ENCODE measurements around the gene AK4. TPM values are rescaled to one million over a fixed set of nuclear protein-coding genes. Genes with fewer than 3 reads are reported as not detected.

The AK4 gene
- total RNA-seq, 1 experiment from 2014 or later = 180 TPM

- no peak for TF ChIP-seq SMAD3 (CRISPR knock-in tag; IDR thresholded peaks at IDR 0.05; ENCODE audit: borderline replicate concordance)
Observed at GRCh38 chr1:65237503-65237902, 89.5 kb downstream of the AK4 start (continued).

DNA sequence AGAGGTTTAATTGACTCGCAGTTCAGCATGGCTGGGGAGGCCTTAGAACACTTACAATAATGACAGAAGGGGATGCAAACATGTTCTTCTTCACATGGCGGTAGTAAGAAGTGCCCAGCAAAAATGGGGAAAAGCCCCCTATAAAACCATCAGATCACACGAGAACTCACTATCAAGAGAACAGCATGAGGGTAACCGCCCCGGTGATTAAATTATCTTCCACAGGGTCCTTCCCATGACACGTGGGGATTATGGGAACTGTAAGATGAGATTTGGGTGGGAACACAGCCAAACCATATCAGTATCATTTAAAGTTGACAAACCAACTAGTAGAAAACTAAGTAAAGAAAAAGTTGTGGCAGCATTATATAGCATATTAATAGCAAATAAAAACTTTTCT is 90.0 kb downstream of the AK4 start:
- Mint-ChIP-seq H3K27me3 (ENCODE audit: low read depth) (no peaks in the 10 kb centered on the region), H3K36me3 (peaks cover 4% of the 10 kb centered on the region; the same call in 1 of the 2 replicates), H3K27ac (no peak overlapping the region), H3K4me1 (peaks cover 8% of the 10 kb centered on the region; the same call in 1 of the 2 replicates), H3K9me3 (no peaks in the 10 kb centered on the region), H3K4me3 (no peak overlapping the region)
- POLR2A ChIA-PET = no interaction called here
- CTCF ChIA-PET = interaction anchor here (1.1 to 3.3 kb wide), 2 partner anchors 222 to 449 kb away, joined by 3 to 25 read pairs; no protein-coding TSS in a partner anchor
- no peak for ATAC-seq
- TF ChIP-seq USF2 (CRISPR knock-in tag; IDR thresholded peaks at IDR 0.05) (no peak), ZBTB21 (CRISPR knock-in tag; IDR thresholded peaks at IDR 0.05; ENCODE audit: borderline replicate concordance) (no peak), ZNF281 (CRISPR knock-in tag; IDR thresholded peaks at IDR 0.05) (no peak), MYBL2 (CRISPR knock-in tag; IDR thresholded peaks at IDR 0.05) (no peak), TP53 (CRISPR knock-in tag; IDR thresholded peaks at IDR 0.05) (no peak), ZNF121 (CRISPR knock-in tag; IDR thresholded peaks at IDR 0.05) (no peak), RORB (CRISPR knock-in tag; IDR thresholded peaks at IDR 0.05) (no peak), HMGA2 (CRISPR knock-in tag; IDR thresholded peaks at IDR 0.05) (no peak), ZNF532 (CRISPR knock-in tag; IDR thresholded peaks at IDR 0.05; ENCODE audit: borderline replicate concordance) (no peak), GABPB1 (CRISPR knock-in tag; IDR thresholded peaks at IDR 0.05) (no peak), ZNF423 (CRISPR knock-in tag; IDR thresholded peaks at IDR 0.05) (no peak)
- TF ChIP-seq, protein P1, sequence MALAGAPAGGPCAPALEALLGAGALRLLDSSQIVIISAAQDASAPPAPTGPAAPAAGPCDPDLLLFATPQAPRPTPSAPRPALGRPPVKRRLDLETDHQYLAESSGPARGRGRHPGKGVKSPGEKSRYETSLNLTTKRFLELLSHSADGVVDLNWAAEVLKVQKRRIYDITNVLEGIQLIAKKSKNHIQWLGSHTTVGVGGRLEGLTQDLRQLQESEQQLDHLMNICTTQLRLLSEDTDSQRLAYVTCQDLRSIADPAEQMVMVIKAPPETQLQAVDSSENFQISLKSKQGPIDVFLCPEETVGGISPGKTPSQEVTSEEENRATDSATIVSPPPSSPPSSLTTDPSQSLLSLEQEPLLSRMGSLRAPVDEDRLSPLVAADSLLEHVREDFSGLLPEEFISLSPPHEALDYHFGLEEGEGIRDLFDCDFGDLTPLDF (CRISPR knock-in tag; IDR thresholded peaks at IDR 0.05) = no peak
- TF ChIP-seq, protein P2, sequence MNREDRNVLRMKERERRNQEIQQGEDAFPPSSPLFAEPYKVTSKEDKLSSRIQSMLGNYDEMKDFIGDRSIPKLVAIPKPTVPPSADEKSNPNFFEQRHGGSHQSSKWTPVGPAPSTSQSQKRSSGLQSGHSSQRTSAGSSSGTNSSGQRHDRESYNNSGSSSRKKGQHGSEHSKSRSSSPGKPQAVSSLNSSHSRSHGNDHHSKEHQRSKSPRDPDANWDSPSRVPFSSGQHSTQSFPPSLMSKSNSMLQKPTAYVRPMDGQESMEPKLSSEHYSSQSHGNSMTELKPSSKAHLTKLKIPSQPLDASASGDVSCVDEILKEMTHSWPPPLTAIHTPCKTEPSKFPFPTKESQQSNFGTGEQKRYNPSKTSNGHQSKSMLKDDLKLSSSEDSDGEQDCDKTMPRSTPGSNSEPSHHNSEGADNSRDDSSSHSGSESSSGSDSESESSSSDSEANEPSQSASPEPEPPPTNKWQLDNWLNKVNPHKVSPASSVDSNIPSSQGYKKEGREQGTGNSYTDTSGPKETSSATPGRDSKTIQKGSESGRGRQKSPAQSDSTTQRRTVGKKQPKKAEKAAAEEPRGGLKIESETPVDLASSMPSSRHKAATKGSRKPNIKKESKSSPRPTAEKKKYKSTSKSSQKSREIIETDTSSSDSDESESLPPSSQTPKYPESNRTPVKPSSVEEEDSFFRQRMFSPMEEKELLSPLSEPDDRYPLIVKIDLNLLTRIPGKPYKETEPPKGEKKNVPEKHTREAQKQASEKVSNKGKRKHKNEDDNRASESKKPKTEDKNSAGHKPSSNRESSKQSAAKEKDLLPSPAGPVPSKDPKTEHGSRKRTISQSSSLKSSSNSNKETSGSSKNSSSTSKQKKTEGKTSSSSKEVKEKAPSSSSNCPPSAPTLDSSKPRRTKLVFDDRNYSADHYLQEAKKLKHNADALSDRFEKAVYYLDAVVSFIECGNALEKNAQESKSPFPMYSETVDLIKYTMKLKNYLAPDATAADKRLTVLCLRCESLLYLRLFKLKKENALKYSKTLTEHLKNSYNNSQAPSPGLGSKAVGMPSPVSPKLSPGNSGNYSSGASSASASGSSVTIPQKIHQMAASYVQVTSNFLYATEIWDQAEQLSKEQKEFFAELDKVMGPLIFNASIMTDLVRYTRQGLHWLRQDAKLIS (CRISPR knock-in tag; IDR thresholded peaks at IDR 0.05; ENCODE audit: borderline replicate concordance) = no peak
- TF ChIP-seq, protein P3, sequence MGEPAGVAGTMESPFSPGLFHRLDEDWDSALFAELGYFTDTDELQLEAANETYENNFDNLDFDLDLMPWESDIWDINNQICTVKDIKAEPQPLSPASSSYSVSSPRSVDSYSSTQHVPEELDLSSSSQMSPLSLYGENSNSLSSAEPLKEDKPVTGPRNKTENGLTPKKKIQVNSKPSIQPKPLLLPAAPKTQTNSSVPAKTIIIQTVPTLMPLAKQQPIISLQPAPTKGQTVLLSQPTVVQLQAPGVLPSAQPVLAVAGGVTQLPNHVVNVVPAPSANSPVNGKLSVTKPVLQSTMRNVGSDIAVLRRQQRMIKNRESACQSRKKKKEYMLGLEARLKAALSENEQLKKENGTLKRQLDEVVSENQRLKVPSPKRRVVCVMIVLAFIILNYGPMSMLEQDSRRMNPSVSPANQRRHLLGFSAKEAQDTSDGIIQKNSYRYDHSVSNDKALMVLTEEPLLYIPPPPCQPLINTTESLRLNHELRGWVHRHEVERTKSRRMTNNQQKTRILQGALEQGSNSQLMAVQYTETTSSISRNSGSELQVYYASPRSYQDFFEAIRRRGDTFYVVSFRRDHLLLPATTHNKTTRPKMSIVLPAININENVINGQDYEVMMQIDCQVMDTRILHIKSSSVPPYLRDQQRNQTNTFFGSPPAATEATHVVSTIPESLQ (CRISPR knock-in tag; IDR thresholded peaks at IDR 0.05) = no peak
- TF ChIP-seq, protein P4, sequence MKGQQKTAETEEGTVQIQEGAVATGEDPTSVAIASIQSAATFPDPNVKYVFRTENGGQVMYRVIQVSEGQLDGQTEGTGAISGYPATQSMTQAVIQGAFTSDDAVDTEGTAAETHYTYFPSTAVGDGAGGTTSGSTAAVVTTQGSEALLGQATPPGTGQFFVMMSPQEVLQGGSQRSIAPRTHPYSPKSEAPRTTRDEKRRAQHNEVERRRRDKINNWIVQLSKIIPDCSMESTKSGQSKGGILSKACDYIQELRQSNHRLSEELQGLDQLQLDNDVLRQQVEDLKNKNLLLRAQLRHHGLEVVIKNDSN (CRISPR knock-in tag; IDR thresholded peaks at IDR 0.05) = no peak
- TF ChIP-seq, protein P5, sequence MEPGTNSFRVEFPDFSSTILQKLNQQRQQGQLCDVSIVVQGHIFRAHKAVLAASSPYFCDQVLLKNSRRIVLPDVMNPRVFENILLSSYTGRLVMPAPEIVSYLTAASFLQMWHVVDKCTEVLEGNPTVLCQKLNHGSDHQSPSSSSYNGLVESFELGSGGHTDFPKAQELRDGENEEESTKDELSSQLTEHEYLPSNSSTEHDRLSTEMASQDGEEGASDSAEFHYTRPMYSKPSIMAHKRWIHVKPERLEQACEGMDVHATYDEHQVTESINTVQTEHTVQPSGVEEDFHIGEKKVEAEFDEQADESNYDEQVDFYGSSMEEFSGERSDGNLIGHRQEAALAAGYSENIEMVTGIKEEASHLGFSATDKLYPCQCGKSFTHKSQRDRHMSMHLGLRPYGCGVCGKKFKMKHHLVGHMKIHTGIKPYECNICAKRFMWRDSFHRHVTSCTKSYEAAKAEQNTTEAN (CRISPR knock-in tag; IDR thresholded peaks at IDR 0.05) = no peak
- DNase-seq (ENCODE audit: low spot score) = no peak
